IMR-90 (cell line): ENCODE results near the gene KCTD4.

Experiments used
- BHLHE40 ChIP-seq: fragments of 150-350 bp; IDR thresholded peaks from 2 replicates; pipeline ENCODE4 v1.6.1; 2016; ENCODE audit warnings: mild to moderate bottlenecking, low read depth, low read length
- CEBPB ChIP-seq: IDR thresholded peaks from 2 replicates; pipeline ENCODE4 v1.6.1; 2012; ENCODE audit warnings: low read depth, low read length, improper control_type of control experiment
- CHD1 ChIP-seq: IDR thresholded peaks from 2 replicates; pipeline ENCODE4 v1.6.1; 2012; ENCODE audit warnings: low read depth, low read length, improper control_type of control experiment
- CTCF ChIP-seq: conservative IDR thresholded peaks from 2 replicates; pipeline ENCODE4 v1.5.1; 2012; ENCODE audit warnings: mild to moderate bottlenecking, low read depth, low read length, improper control_type of control experiment
- ELK1 ChIP-seq: fragments of 150-350 bp; IDR thresholded peaks from 2 replicates; pipeline ENCODE4 v1.6.1; 2016; ENCODE audit warnings: low read depth, mild to moderate bottlenecking, low read length, moderate library complexity, borderline replicate concordance
- FOS ChIP-seq: fragments of 150-350 bp; IDR thresholded peaks from 2 replicates; pipeline ENCODE4 v1.6.1; 2016; ENCODE audit warnings: low read depth, low read length
- MAZ ChIP-seq: IDR thresholded peaks from 2 replicates; pipeline ENCODE4 v1.6.1; 2012; ENCODE audit warnings: low read depth, mild to moderate bottlenecking, low read length, improper control_type of control experiment, moderate library complexity, borderline replicate concordance
- MXI1 ChIP-seq: IDR thresholded peaks from 2 replicates; pipeline ENCODE4 v1.6.1; 2012; ENCODE audit warnings: low read depth, mild to moderate bottlenecking, low read length, moderate library complexity, borderline replicate concordance
- POLR2A ChIP-seq: IDR thresholded peaks from 2 replicates; pipeline ENCODE4 v1.6.1; 2012; ENCODE audit warnings: mild to moderate bottlenecking, low read depth, low read length
- RAD21 ChIP-seq: IDR thresholded peaks from 2 replicates; pipeline ENCODE4 v1.6.1; 2012; ENCODE audit warnings: low read length, improper control_type of control experiment
- RCOR1 ChIP-seq: IDR thresholded peaks from 2 replicates; pipeline ENCODE4 v1.6.1; 2012; ENCODE audit warnings: mild to moderate bottlenecking, low read length, improper control_type of control experiment; ENCODE audit not compliant: insufficient replicate concordance
- RFX5 ChIP-seq: IDR thresholded peaks from 2 replicates; pipeline ENCODE4 v1.8.0; 2012; ENCODE audit warnings: low read depth, mild to moderate bottlenecking, low read length, moderate library complexity
- SMC3 ChIP-seq: fragments of 150-350 bp; IDR thresholded peaks from 2 replicates; pipeline ENCODE4 v1.6.1; 2016; ENCODE audit warnings: low read depth, mild to moderate bottlenecking, antibody characterized with exemption, low read length, moderate library complexity
- USF2 ChIP-seq: fragments of 150-350 bp; IDR thresholded peaks from 2 replicates; pipeline ENCODE4 v1.6.1; 2017; ENCODE audit warnings: mild to moderate bottlenecking, antibody characterized with exemption, low read length, low read depth

GRCh38 chr13:45243077-45243476 lies 42.2 kb upstream of the KCTD4 start:
- no peak for TF ChIP-seq CTCF
- TF ChIP-seq BHLHE40 = no peak
- no peak for TF ChIP-seq MAZ
- TF ChIP-seq RAD21 = no peak
- TF ChIP-seq POLR2A = no peak
- TF ChIP-seq SMC3 = no peak
- TF ChIP-seq CHD1 = no peak
- no peak for TF ChIP-seq USF2
- no peak for TF ChIP-seq ELK1
- no peak for TF ChIP-seq CEBPB
- TF ChIP-seq RFX5 = no peak
- no peak for TF ChIP-seq MXI1
- no peak for TF ChIP-seq RCOR1
- TF ChIP-seq FOS = no peak
